Natural killer cell treated with Interleukin-12 subunit alpha and Interleukin-12 subunit beta and Interleukin-15 and Interleukin-18, amount 100 ng/mL, for 72 hours (primary cell): Measurements from ENCODE around the gene ETV3L. TPM values are rescaled to one million over a fixed set of nuclear protein-coding genes. Genes with fewer than 3 reads are reported as not detected.

Source experiments
- ATAC-seq, 2 donors: fragments of 150-1000 bp; cut with Tn5 transposase in 1 of 2; sonication (Bioruptor Pico), chemical (Tn5 transposase) in 1 of 2; 2 replicates each; pipeline ENCODE4 v1.10.0; 2021
- DNase-seq: peaks from one replicate; pipeline ENCODE4 v3.0.0; 2022; ENCODE audit warnings: low spot score
- H3K27ac Mint-ChIP-seq, 2 donors: 1 replicate in 1 of 2; 2 replicates in 1 of 2; pipeline ENCODE4 v1.8.0; 2022; ENCODE audit warnings: mixed read lengths in 2 of 2, mild to moderate bottlenecking in 1 of 2, moderate library complexity in 1 of 2
- H3K27me3 Mint-ChIP-seq, 2 donors: 1 replicate in 1 of 2; 2 replicates in 1 of 2; pipeline ENCODE4 v1.8.0; 2022; ENCODE audit warnings: mixed read lengths in 2 of 2
- H3K36me3 Mint-ChIP-seq: one replicate; pipeline ENCODE4 v1.8.0; 2022; ENCODE audit warnings: mixed read lengths
- H3K4me1 Mint-ChIP-seq, 2 donors: 1 replicate in 1 of 2; 2 replicates in 1 of 2; pipeline ENCODE4 v1.8.0; 2022; ENCODE audit warnings: low read depth in 2 of 2, mixed read lengths in 2 of 2, mild to moderate bottlenecking in 1 of 2
- H3K4me3 Mint-ChIP-seq: one replicate; pipeline ENCODE4 v1.8.0; 2022; ENCODE audit warnings: mixed read lengths
- H3K9me3 Mint-ChIP-seq: 2 replicates; pipeline ENCODE4 v1.8.0; 2022; ENCODE audit warnings: mixed read lengths
- total RNA-seq, 2 donors: library from RNA; stranded (reverse); gene quantifications; one replicate each; pipeline ENCODE4 v1.2.3, GENCODE V29; 2022

ETV3L gene
- total RNA-seq, 2 donors from 2014 or later: 1.7 to 3.6 TPM

DNA sequence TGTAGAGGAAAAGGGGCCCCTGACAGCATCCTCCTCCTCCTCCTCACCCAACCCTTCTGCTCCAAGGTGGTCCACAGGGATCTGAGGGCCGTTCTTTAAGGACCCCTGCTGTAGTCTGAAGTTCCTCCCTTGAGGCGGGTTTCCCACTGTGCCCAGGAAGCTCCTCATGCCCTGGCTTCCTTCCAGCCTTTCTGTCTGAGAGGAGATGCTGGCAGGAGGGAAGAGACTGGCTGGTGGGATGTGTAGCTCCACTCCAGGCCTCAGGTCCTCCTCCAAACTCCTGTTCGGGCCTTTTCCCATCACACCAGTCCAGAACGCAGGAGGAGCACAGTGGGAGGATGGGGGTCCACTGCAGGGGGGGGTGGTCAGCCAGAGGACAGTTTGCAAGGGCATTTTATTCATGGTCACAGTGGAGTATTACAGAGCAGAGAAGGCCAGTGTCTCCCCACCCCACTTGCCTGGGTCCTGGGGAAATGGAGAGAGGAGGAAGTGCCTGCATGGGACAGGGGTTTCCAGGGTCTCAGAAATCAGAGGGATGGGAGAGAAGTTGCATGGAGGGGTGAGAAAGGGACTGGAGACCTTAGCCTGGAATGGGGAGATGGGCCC lies 7.8 kb downstream of the ETV3L start:
- H3K9me3 Mint-ChIP-seq: no peaks in the 10 kb centered on the region
- peaks cover 0 to 17% of the 10 kb centered on the region in 2 donors for H3K4me1 Mint-ChIP-seq
- no peak overlapping the region for H3K27ac Mint-ChIP-seq
- no peaks in the 10 kb centered on the region for H3K36me3 Mint-ChIP-seq
- DNase-seq (no peak), ATAC-seq (no peak)
- H3K27me3 Mint-ChIP-seq: peaks cover 0 to 2% of the 10 kb centered on the region in 2 donors
- no peak overlapping the region for H3K4me3 Mint-ChIP-seq

DNA sequence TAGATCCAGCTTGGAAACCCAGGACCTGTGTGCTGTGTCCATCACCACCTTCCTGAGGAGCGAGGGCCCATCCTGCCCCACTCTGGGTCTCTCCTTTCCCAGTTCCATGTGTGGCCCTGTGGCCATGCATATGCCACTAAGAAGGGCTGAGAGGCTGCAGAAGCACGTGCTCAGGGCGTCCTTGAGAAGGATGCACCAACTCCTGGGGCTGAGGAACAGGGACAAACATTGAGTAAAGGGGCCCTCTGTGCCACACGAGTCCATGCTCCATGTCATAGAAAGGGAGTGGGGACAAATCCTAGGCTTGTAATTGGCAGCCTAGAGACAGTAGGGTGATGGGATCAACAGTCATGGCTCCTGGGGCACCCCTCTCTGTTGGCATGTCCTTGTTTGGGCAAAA lies 8.4 kb downstream of the ETV3L start:
- DNase-seq (no peak), ATAC-seq (no peak)
- Mint-ChIP-seq H3K27me3 (peaks cover 0 to 2% of the 10 kb centered on the region in 2 donors), H3K36me3 (no peaks in the 10 kb centered on the region), H3K27ac (no peak overlapping the region), H3K4me3 (no peak overlapping the region), H3K4me1 (peaks cover 0 to 17% of the 10 kb centered on the region in 2 donors), H3K9me3 (no peaks in the 10 kb centered on the region)

DNA sequence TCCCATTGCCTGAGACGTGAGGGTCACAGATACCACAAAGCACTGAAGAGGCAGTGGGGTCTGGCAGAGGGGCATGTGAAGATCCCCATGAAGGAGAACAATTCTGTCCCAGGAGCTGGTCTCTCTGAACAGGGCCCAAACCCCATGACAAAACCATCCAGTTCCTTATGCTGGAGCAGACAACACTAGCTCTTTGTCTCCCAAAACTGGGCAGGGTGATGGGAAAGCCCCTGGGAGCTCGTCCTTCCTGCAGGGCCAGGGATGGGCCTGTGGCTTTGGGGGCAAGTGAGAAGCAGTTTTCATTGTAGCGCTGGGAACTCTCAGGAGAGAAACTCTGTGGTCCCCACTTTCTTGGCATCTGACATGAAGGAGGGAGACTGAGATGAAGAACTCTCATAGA lies 8.8 kb downstream of the ETV3L start:
- Mint-ChIP-seq H3K4me1 (peaks cover 0 to 15% of the 10 kb centered on the region in 2 donors), H3K27ac (peak overlapping the region in 1 of 2 donors; percentile 61), H3K9me3 (no peaks in the 10 kb centered on the region), H3K27me3 (peaks cover 0 to 2% of the 10 kb centered on the region in 2 donors), H3K36me3 (no peaks in the 10 kb centered on the region), H3K4me3 (no peak overlapping the region)
- ATAC-seq: no peak
- DNase-seq: no peak

DNA sequence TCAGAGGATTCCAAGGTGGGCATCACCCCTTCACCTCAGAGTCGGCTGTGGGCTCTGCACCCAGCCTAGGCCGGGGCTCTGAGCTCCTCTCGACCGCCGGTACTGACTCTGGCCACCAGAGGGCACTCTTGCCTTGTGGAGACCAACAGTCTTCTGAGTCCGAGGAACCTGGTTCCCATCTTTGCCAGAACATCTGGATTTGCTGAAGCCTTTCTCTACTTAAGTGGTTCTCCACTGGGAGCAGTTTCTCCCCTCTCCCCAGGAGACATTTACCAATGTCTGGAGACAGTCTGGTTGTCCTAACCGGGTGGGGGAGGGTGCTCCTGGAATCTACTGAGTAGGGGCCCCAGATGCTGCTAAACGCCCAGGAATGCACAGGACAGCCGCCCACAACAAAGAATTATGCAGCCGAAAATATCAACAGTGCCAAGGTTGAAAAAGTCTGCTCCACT lies 9.4 kb downstream of the ETV3L start:
- peaks cover 0 to 2% of the 10 kb centered on the region in 2 donors for H3K27me3 Mint-ChIP-seq
- DNase-seq: peak; percentile 83
- no peak overlapping the region for H3K4me3 Mint-ChIP-seq
- H3K4me1 Mint-ChIP-seq: peaks cover 0 to 15% of the 10 kb centered on the region in 2 donors
- H3K27ac Mint-ChIP-seq: peak overlapping the region in 1 of 2 donors; percentile 61
- H3K9me3 Mint-ChIP-seq: no peaks in the 10 kb centered on the region
- no peaks in the 10 kb centered on the region for H3K36me3 Mint-ChIP-seq
- peak; percentile 78 to 85 for ATAC-seq

DNA sequence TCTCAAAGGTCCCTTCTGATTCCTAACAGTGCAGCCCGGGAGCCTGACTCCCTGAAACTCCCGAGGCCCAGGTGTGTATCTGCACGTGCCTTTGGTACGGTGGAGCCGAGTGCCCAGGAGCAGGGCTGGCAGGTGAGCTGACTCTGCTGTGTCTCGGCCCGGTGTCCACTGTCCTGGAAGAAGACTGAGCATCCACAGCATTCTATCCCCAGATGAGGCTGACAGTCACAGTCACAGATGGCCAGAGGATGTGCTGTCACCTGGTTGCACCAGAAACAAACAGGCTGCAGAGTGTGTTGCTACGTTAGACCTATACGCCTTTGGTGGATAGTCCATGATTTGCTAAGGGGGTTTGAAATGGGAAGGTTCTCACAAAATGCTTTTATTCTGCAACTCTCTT lies 9.8 kb downstream of the ETV3L start:
- H3K4me3 Mint-ChIP-seq: no peak overlapping the region
- peaks cover 0 to 2% of the 10 kb centered on the region in 2 donors for H3K27me3 Mint-ChIP-seq
- no peak overlapping the region for H3K27ac Mint-ChIP-seq
- DNase-seq (no peak), ATAC-seq (peak; percentile 7)
- H3K36me3 Mint-ChIP-seq: no peaks in the 10 kb centered on the region
- H3K4me1 Mint-ChIP-seq: peaks cover 0 to 15% of the 10 kb centered on the region in 2 donors
- H3K9me3 Mint-ChIP-seq: no peaks in the 10 kb centered on the region

DNA sequence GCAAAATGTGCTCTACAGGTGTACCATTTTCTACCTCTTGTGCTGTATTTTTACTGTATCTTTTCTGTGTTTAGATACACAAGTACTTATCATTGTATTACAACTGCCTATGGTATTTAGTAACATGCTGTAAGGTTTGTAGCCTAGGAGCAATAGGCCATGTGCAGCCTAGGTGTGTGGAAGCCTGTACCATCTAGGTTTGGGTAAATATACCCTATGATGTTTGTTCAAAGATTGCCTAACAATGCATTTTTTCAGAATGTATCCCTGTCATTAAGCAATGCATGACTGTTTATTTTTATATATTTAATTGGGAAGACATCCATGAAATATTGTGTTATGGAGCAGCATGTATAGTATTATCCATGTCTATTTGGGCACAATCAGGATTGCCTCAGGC lies 11.0 kb downstream of the ETV3L start:
- DNase-seq (no peak), ATAC-seq (no peak)
- H3K27me3 Mint-ChIP-seq: peaks cover 0 to 4% of the 10 kb centered on the region in 2 donors
- no peak overlapping the region for H3K4me3 Mint-ChIP-seq
- H3K4me1 Mint-ChIP-seq: peaks cover 0 to 10% of the 10 kb centered on the region in 2 donors
- no peaks in the 10 kb centered on the region for H3K36me3 Mint-ChIP-seq
- H3K27ac Mint-ChIP-seq: no peak overlapping the region
- H3K9me3 Mint-ChIP-seq: no peaks in the 10 kb centered on the region

DNA sequence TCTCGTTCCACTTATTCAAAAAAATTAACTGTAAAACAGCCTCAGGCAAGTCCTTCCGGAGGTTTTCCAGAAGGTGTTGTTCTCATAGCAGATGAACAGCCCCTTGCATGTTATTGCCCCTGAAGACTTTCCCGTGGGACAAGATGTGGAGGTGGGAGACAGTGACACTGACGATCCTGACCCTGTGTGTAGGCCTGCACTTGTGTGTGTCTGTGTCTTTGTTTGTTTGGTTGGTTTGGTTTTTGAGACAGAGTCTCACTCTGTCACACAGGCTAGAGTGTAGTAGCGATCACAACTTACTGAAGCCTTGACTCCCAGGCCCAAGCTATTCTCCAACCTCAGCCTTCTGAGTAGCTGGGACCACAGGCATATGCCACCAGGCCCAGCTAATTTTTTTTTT lies 12.6 kb downstream of the ETV3L start:
- peaks cover 0 to 11% of the 10 kb centered on the region in 2 donors for H3K27me3 Mint-ChIP-seq
- ATAC-seq (no peak), DNase-seq (no peak)
- H3K4me1 Mint-ChIP-seq: peaks cover 0 to 7% of the 10 kb centered on the region in 2 donors
- no peaks in the 10 kb centered on the region for H3K9me3 Mint-ChIP-seq
- no peaks in the 10 kb centered on the region for H3K36me3 Mint-ChIP-seq
- no peak overlapping the region for H3K4me3 Mint-ChIP-seq
- H3K27ac Mint-ChIP-seq: no peak overlapping the region

DNA sequence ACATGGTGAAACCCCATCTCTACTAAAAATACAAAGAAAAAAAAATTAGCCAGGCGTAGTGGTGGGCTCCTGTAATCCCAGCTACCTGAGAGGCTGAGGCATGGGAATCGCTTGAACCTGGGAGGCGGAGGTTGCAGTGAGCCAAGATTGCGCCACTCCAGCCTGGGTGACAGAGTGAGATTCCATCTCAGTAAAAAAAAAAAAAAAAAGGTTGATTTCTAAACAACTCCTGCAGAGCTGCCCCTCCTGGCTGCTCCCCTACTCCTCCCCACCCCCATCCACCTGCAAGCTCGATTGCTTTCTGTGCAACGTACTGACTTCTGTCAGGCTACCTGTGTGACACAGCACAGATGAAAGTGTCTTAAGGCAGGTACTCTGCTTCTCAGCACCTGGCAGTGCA lies 13.3 kb downstream of the ETV3L start:
- Mint-ChIP-seq H3K27me3 (peaks cover 0 to 11% of the 10 kb centered on the region in 2 donors), H3K4me3 (no peak overlapping the region), H3K36me3 (no peaks in the 10 kb centered on the region), H3K27ac (no peak overlapping the region), H3K9me3 (no peaks in the 10 kb centered on the region), H3K4me1 (peaks cover 0 to 7% of the 10 kb centered on the region in 2 donors)
- DNase-seq (no peak), ATAC-seq (no peak)

DNA sequence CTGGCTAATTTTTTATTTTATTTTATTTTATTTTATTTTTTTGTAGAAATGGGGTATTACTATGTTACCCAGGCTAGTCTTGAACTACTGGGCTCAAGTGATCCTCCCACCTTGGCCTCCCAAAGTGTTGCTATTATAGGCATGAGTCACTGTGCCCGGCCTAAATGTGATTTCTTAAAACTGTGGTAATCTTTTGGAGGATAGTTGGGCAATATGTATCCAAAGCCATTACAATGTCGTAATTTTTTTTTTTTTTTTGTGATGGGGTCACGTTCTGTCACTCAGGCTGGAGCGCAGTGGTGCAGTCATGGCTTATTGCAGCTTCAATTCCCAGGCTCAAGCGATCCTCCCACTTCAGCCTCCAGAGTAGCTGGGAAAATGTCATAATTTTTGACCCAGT lies 14.2 kb downstream of the ETV3L start:
- no peaks in the 10 kb centered on the region for H3K36me3 Mint-ChIP-seq
- peaks cover 0 to 4% of the 10 kb centered on the region in 2 donors for H3K4me1 Mint-ChIP-seq
- no peak overlapping the region for H3K27ac Mint-ChIP-seq
- H3K9me3 Mint-ChIP-seq: no peaks in the 10 kb centered on the region
- H3K4me3 Mint-ChIP-seq: no peak overlapping the region
- no peak for ATAC-seq
- peaks cover 0 to 11% of the 10 kb centered on the region in 2 donors for H3K27me3 Mint-ChIP-seq
- DNase-seq: no peak

DNA sequence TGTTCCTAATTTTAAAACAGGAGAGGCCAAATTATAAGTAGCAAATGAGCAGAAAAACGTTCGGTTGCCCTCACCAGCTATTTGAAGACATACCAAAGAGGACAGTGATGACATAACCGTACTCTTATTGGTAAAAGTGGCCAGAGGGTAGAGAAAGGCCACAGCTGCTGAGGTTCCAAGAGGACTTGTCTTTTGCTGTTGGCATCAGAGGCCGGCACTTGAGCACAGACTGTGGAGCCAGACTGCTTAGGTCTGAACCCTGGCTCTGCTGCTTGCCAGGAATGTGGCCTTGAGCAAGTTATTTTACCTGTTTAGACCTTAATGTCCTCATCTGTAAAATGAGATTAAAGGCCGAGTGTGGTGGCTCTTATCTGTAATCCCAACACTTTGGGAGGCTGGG lies 14.9 kb downstream of the ETV3L start:
- DNase-seq: no peak
- no peaks in the 10 kb centered on the region for H3K36me3 Mint-ChIP-seq
- no peaks in the 10 kb centered on the region for H3K4me1 Mint-ChIP-seq
- H3K9me3 Mint-ChIP-seq: no peaks in the 10 kb centered on the region
- peaks cover 0 to 9% of the 10 kb centered on the region in 2 donors for H3K27me3 Mint-ChIP-seq
- no peak overlapping the region for H3K4me3 Mint-ChIP-seq
- no peak overlapping the region for H3K27ac Mint-ChIP-seq
- ATAC-seq: no peak

DNA sequence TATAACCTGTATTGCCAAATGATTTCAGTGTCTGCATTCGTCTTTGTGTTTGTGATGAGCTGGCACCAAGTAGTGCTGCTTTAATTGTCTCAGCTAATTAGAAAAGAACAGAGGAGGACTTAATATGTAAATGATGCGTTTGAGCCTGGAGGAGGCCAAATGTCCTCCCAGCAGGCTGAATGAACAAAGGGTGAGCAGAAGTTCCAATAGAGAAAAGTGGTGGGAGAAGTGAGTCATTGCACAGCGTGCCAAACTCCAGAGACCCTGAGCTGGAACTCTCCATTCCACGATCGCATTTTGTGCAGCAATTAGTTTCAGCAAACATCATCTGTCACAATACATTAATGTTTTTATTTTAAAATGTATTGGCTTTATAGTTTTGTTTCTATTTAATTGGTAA lies 17.9 kb downstream of the ETV3L start:
- no peak overlapping the region for H3K27ac Mint-ChIP-seq
- H3K9me3 Mint-ChIP-seq: no peaks in the 10 kb centered on the region
- no peaks in the 10 kb centered on the region for H3K4me1 Mint-ChIP-seq
- DNase-seq: no peak
- H3K36me3 Mint-ChIP-seq: no peaks in the 10 kb centered on the region
- peaks cover 19 to 23% of the 10 kb centered on the region in 2 donors for H3K27me3 Mint-ChIP-seq
- no peak for ATAC-seq
- H3K4me3 Mint-ChIP-seq: no peak overlapping the region

DNA sequence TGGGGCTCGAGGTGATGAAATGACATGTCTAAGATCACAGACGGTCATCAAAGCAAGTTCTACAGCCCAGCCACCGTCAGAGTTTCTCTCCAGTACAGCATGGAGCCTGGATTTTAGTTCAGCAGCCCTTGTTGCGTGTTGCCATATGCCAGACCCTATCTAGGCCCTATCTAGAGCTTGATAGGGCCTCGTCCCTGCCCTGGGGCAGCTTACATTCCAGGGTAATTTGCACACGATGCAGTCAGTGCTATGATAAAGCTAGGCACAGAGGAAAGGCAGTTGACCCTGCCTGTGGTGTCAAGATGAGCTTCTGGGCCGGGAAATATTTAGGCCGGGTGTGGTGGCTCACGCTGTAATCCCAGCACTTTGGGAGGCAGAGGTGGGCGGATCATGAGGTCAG lies 18.9 kb downstream of the ETV3L start:
- Mint-ChIP-seq H3K36me3 (no peaks in the 10 kb centered on the region), H3K4me1 (no peaks in the 10 kb centered on the region), H3K4me3 (no peak overlapping the region), H3K27ac (no peak overlapping the region), H3K9me3 (no peaks in the 10 kb centered on the region), H3K27me3 (peaks cover 19 to 24% of the 10 kb centered on the region in 2 donors)
- no peak for DNase-seq
- ATAC-seq: no peak

DNA sequence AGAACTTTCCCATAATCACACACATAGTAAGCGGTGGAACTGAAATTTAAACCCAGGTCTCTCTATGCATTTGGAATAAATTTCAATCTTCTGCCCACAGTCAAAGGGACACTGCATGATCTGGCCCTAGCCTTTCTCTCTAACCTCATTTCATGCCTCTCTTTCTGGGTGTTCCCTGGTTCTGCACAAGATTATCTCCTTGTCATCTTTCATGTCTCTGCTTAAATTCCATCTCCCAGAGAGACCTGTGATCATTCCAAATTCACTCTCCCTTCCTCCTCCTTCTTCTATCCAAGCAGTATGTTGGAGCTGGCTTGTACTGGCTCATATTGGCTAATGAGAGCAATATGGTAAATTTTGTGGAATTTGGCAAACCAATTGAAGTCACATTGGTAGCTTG lies 22.2 kb downstream of the ETV3L start:
- H3K9me3 Mint-ChIP-seq: no peaks in the 10 kb centered on the region
- peaks cover 0 to 3% of the 10 kb centered on the region in 2 donors for H3K4me1 Mint-ChIP-seq
- H3K36me3 Mint-ChIP-seq: no peaks in the 10 kb centered on the region
- ATAC-seq: no peak
- H3K27ac Mint-ChIP-seq: no peak overlapping the region
- no peak overlapping the region for H3K4me3 Mint-ChIP-seq
- peaks cover 24 to 28% of the 10 kb centered on the region in 2 donors for H3K27me3 Mint-ChIP-seq
- no peak for DNase-seq

DNA sequence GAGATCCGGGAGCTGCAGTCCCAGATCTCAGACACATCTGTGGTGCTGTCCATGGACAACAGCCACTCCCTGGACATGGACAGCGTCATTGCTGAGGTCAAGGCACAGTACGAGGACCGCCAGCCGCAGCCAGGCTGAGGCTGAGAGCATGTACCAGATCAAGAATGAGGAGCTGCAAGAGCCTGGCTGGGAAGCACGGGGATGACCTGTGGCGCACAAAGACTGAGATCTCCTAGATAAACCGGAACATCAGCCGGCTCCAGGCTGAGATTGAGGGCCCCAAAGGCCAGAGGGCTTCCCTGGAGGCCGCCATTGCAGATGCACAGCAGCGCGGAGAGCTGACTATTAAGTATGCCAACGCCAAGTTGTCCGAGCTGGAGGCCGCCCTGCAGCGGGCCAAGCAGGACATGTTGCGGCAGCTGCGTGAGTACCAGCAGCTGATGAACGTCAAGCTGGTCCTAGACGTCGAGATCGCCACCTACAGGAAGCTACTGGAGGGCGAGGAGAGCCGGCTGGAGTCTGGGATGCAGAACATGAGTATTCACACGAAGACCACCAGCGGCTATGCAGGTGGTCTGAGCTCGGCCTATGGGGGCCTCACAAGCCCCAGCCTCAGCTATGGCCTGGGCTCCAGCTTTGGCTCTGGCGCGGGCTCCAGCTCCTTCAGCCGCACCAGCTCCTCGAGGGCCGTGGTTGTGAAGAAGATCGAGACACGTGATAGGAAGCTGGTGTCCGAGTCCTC lies 25.5 kb downstream of the ETV3L start:
- Mint-ChIP-seq H3K4me1 (peaks cover 0 to 3% of the 10 kb centered on the region in 2 donors), H3K9me3 (no peaks in the 10 kb centered on the region), H3K4me3 (no peak overlapping the region), H3K36me3 (no peaks in the 10 kb centered on the region), H3K27me3 (peaks cover 21 to 25% of the 10 kb centered on the region in 2 donors), H3K27ac (no peak overlapping the region)
- no peak for DNase-seq
- ATAC-seq: no peak
